OCI-LY7 (cell line): ENCODE results near the gene HMOX2. TPM values are rescaled to one million over a fixed set of nuclear protein-coding genes. Genes with fewer than 3 reads are reported as not detected.

Source experiments
- BruUV-seq: library from RNA; stranded (reverse); fragments of 400-500 nt; replicated peaks from 2 replicates; lab custom pipeline; 2021; lab: Mats Ljungman, UMichigan
- CTCF ChIA-PET: fragments of 300-600 bp; sonication (Branson Sonifier 250); formaldehyde crosslinking; loops from one replicate; lab custom pipeline; 2022; ENCODE audit warnings: antibody characterized with exemption; ENCODE audit not compliant: unreplicated experiment; lab: Charles Lee
- POLR2A ChIA-PET: fragments of 300-600 bp; sonication (Branson Sonifier 250); formaldehyde crosslinking; loops from one replicate; lab custom pipeline; 2022; ENCODE audit warnings: antibody characterized with exemption; lab: Charles Lee
- DNase-seq: peaks from one replicate; pipeline ENCODE4 v3.0.0-alpha.2; 2015; ENCODE audit warnings: low spot score
- H2AFZ ChIP-seq: fragments of 200-600 bp; sonication (generic), shearing (Covaris generic); 2 replicates; pipeline ENCODE4 v1.6.1; 2014; ENCODE audit warnings: mild to moderate bottlenecking, antibody characterized with exemption, low read length, moderate library complexity
- H3K27ac ChIP-seq: fragments of 200-600 bp; sonication (generic); 2 replicates; pipeline ENCODE4 v1.5.1; 2014; ENCODE audit warnings: mixed run types, low read depth, mild to moderate bottlenecking, moderate library complexity, low read length, inconsistent platforms; ENCODE audit not compliant: poor library complexity, severe bottlenecking
- H3K36me3 ChIP-seq: fragments of 200-600 bp; sonication (generic); 2 replicates; pipeline ENCODE4 v1.6.1; 2014; ENCODE audit warnings: mild to moderate bottlenecking, antibody characterized with exemption, low read length, moderate library complexity, mixed read lengths; ENCODE audit not compliant: insufficient read depth
- H3K4me1 ChIP-seq: fragments of 200-600 bp; sonication (generic); 2 replicates; pipeline ENCODE4 v1.5.1; 2014; ENCODE audit warnings: mild to moderate bottlenecking, low read length; ENCODE audit not compliant: insufficient read depth, poor library complexity, severe bottlenecking
- H3K4me2 ChIP-seq: fragments of 200-600 bp; sonication (generic); 2 replicates; pipeline ENCODE4 v1.6.1; 2014; ENCODE audit warnings: mild to moderate bottlenecking, low read length
- H3K4me3 ChIP-seq: fragments of 200-600 bp; sonication (generic); 2 replicates; pipeline ENCODE4 v1.5.1; 2014; ENCODE audit warnings: mild to moderate bottlenecking, low read depth, low read length; ENCODE audit not compliant: poor library complexity, severe bottlenecking
- H3K79me2 ChIP-seq: fragments of 200-600 bp; sonication (generic); 2 replicates; pipeline ENCODE4 v1.6.1; 2016; ENCODE audit warnings: low read depth, mild to moderate bottlenecking, low read length, moderate library complexity, mixed read lengths; ENCODE audit not compliant: insufficient read depth
- H3K9me2 ChIP-seq: fragments of 200-600 bp; sonication (generic); 2 replicates; pipeline ENCODE4 v1.6.1; 2016; ENCODE audit warnings: mild to moderate bottlenecking, low read length, mixed read lengths; ENCODE audit not compliant: insufficient read depth
- H3K9me3 ChIP-seq: fragments of 200-600 bp; sonication (generic); 2 replicates; pipeline ENCODE4 v1.6.1; 2014; ENCODE audit warnings: mild to moderate bottlenecking, mixed run types, low read length, mixed read lengths
- H4K20me1 ChIP-seq: fragments of 200-600 bp; sonication (generic); 2 replicates; pipeline ENCODE4 v1.6.1; 2014; ENCODE audit warnings: mild to moderate bottlenecking, antibody characterized with exemption, low read length, moderate library complexity, mixed read lengths; ENCODE audit not compliant: insufficient read depth
- EZH2phosphoT487 ChIP-seq: fragments of 200-600 bp; sonication (generic); IDR thresholded peaks from 2 replicates; pipeline ENCODE4 v1.6.1; 2018; ENCODE audit warnings: low read depth, borderline replicate concordance, mild to moderate bottlenecking, mixed run types, antibody characterized with exemption, low read length, moderate library complexity, mixed read lengths
- intact Hi-C: fragments of 100-400 bp; cut with micrococcal nuclease; formaldehyde crosslinking; loops from one replicate; pipeline ENCODE4 v1.10.0; 2022; ENCODE audit not compliant: unreplicated experiment
- small RNA-seq: library from RNA; depleted of rRNA; stranded (forward); fragments of <200 nt; gene quantifications from one replicate; pipeline ENCODE3, GENCODE V24; 2014
- total RNA-seq, 2 experiments: library from RNA; depleted of rRNA in 1 of 2; stranded (reverse); fragments of >200 nt in 1 of 2; shearing (Covaris generic) in 1 of 2; gene quantifications; 2 replicates each; pipeline ENCODE4 v1.2.3, GENCODE V29; 2014 to 2022
- TF ChIP-seq, protein P1 (sequence below): fragments of 200-600 bp; sonication (generic); conservative IDR thresholded peaks from 2 replicates; pipeline ENCODE4 v1.5.1; 2014; ENCODE audit warnings: mild to moderate bottlenecking, antibody characterized with exemption, low read length, moderate library complexity, mixed read lengths

The HMOX2 gene
- total RNA-seq, 2 experiments from 2014 or later = 37.0 to 46.0 TPM

DNA sequence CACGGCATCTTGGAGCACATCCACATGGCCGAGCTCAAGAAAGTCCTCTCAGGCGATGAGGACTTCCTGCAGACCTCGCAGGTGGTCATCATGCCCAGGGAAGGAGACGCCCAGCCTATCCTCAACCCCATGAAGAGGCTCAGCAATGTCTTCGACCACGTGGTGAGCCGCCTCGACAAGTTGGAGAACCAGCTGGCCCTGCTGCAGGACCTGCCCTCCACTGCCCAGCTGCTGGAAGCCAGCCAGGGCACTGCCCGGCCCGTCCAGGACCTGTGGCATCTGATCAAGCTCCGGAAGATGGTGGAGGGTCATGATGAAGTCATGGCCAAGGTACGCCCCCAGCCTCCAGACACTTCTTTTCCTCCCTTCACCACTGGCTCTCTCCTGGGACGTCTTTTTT lies 80.4 kb downstream of the HMOX2 start:
- DNase-seq = no peak
- H2AFZ ChIP-seq = no peak overlapping the region
- TF ChIP-seq, protein P1, sequence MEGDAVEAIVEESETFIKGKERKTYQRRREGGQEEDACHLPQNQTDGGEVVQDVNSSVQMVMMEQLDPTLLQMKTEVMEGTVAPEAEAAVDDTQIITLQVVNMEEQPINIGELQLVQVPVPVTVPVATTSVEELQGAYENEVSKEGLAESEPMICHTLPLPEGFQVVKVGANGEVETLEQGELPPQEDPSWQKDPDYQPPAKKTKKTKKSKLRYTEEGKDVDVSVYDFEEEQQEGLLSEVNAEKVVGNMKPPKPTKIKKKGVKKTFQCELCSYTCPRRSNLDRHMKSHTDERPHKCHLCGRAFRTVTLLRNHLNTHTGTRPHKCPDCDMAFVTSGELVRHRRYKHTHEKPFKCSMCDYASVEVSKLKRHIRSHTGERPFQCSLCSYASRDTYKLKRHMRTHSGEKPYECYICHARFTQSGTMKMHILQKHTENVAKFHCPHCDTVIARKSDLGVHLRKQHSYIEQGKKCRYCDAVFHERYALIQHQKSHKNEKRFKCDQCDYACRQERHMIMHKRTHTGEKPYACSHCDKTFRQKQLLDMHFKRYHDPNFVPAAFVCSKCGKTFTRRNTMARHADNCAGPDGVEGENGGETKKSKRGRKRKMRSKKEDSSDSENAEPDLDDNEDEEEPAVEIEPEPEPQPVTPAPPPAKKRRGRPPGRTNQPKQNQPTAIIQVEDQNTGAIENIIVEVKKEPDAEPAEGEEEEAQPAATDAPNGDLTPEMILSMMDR = no peak
- no peak for TF ChIP-seq EZH2phosphoT487
- intact Hi-C loops = no loop called here
- H3K9me2 ChIP-seq = no peaks in the 10 kb centered on the region
- ChIA-PET POLR2A (interaction anchor here (0.9 kb wide), 1 partner anchor 77 kb away, joined by 3 read pairs; no protein-coding TSS in a partner anchor), CTCF (no interaction called here)
- H3K4me1 ChIP-seq = no peaks in the 10 kb centered on the region
- no peak overlapping the region for H3K4me3 ChIP-seq
- H3K9me3 ChIP-seq = no peaks in the 10 kb centered on the region
- no peak overlapping the region for H3K27ac ChIP-seq
- no peaks in the 10 kb centered on the region for H4K20me1 ChIP-seq
- H3K36me3 ChIP-seq = no peaks in the 10 kb centered on the region
- H3K4me2 ChIP-seq = no peak overlapping the region
- no peaks in the 10 kb centered on the region for H3K79me2 ChIP-seq
- no TSS peak for BruUV-seq

DNA sequence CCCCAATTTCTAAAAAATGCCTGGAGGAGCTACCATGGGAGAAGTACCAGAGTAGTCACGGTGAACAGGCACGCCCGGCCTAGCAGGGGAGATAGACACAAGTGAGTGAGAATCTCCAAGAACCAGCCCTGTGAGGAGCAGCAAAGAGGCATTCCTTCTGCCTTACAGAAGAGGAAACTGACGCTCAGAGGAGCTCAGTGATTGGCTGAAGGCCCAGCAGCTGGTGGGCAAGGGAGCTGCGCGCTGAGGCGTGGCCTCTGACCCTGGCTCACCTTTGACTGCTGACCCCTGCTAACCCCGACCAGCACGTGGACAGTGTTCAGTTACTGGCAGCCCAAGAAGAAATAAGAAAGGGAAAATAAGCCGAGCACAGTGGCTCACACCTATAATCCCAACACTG lies 81.8 kb downstream of the HMOX2 start:
- Histone ChIP-seq H3K4me2 (no peak overlapping the region), H3K27ac (no peak overlapping the region), H2AFZ (no peak overlapping the region), H3K36me3 (no peaks in the 10 kb centered on the region), H3K9me2 (no peaks in the 10 kb centered on the region), H3K79me2 (no peaks in the 10 kb centered on the region), H3K9me3 (no peaks in the 10 kb centered on the region), H3K4me3 (no peak overlapping the region), H3K4me1 (no peaks in the 10 kb centered on the region), H4K20me1 (no peaks in the 10 kb centered on the region)
- ChIA-PET POLR2A (no interaction called here), CTCF (no interaction called here)
- BruUV-seq = no TSS peak
- TF ChIP-seq EZH2phosphoT487 = no peak
- TF ChIP-seq, protein P1 = no peak
- intact Hi-C loops = no loop called here
- DNase-seq = no peak

Small RNA genes within 50 kb of the gene (small RNA-seq; reads per million reads assigned to genes)
- not detected for gene AC012676.2

Other genes starting within 250 kb of the HMOX2 start
- gene SRL, start 234.3 kb upstream of the HMOX2 start, total RNA-seq (2014; rRNA removed; shearing (Covaris generic)) = not detected in 2 replicates
- not detected in 2 replicates for gene SRL, start 234.3 kb upstream of the HMOX2 start, total RNA-seq (2022)
- 30.8 and 41.2 TPM in 2 replicates for gene TFAP4, start 203.4 kb upstream of the HMOX2 start, total RNA-seq (2014; rRNA removed; shearing (Covaris generic))
- gene TFAP4, start 203.4 kb upstream of the HMOX2 start, total RNA-seq (2022) = 41.9 and 43.2 TPM in 2 replicates
- gene GLIS2, start 160.3 kb upstream of the HMOX2 start, total RNA-seq (2014; rRNA removed; shearing (Covaris generic)) = not detected in 2 replicates
- gene GLIS2, start 160.3 kb upstream of the HMOX2 start, total RNA-seq (2022) = 0.08 TPM in 1 of 2 replicates, not detected in the other
- 80.6 and 92.1 TPM in 2 replicates for gene PAM16, start 125.1 kb upstream of the HMOX2 start, total RNA-seq (2014; rRNA removed; shearing (Covaris generic))
- 77.4 and 82.4 TPM in 2 replicates for gene PAM16, start 125.1 kb upstream of the HMOX2 start, total RNA-seq (2022)
- gene VASN, start 104.5 kb upstream of the HMOX2 start, total RNA-seq (2014; rRNA removed; shearing (Covaris generic)) = not detected in 2 replicates
- not detected in 2 replicates for gene VASN, start 104.5 kb upstream of the HMOX2 start, total RNA-seq (2022)
- 64.0 and 77.2 TPM in 2 replicates for gene CORO7, start 59.8 kb upstream of the HMOX2 start, total RNA-seq (2014; rRNA removed; shearing (Covaris generic))
- 112 and 115 TPM in 2 replicates for gene CORO7, start 59.8 kb upstream of the HMOX2 start, total RNA-seq (2022)
- 89.8 and 94.5 TPM in 2 replicates for gene DNAJA3, start 50.5 kb upstream of the HMOX2 start, total RNA-seq (2014; rRNA removed; shearing (Covaris generic))
- gene DNAJA3, start 50.5 kb upstream of the HMOX2 start, total RNA-seq (2022) = 89.7 and 94.3 TPM in 2 replicates
- 92.8 and 113 TPM in 2 replicates for gene NMRAL1, start 1.8 kb upstream of the HMOX2 start, total RNA-seq (2014; rRNA removed; shearing (Covaris generic))
- 114 and 139 TPM in 2 replicates for gene NMRAL1, start 1.8 kb upstream of the HMOX2 start, total RNA-seq (2022)
- gene CDIP1, start 62.4 kb downstream of the HMOX2 start, total RNA-seq (2014; rRNA removed; shearing (Covaris generic)) = 13.5 and 15.5 TPM in 2 replicates
- gene CDIP1, start 62.4 kb downstream of the HMOX2 start, total RNA-seq (2022) = 33.2 and 34.2 TPM in 2 replicates
- gene C16orf96, start 79.9 kb downstream of the HMOX2 start, total RNA-seq (2014; rRNA removed; shearing (Covaris generic)) = 0.08 and 0.13 TPM in 2 replicates
- gene C16orf96, start 79.9 kb downstream of the HMOX2 start, total RNA-seq (2022) = 0.27 and 0.37 TPM in 2 replicates
- gene UBALD1, start 138.5 kb downstream of the HMOX2 start, total RNA-seq (2014; rRNA removed; shearing (Covaris generic)) = 11.1 and 12.6 TPM in 2 replicates
- gene UBALD1, start 138.5 kb downstream of the HMOX2 start, total RNA-seq (2022) = 34.1 and 34.9 TPM in 2 replicates
- 14.1 and 14.3 TPM in 2 replicates for gene MGRN1, start 148.4 kb downstream of the HMOX2 start, total RNA-seq (2014; rRNA removed; shearing (Covaris generic))
- gene MGRN1, start 148.4 kb downstream of the HMOX2 start, total RNA-seq (2022) = 43.1 and 45.4 TPM in 2 replicates
- gene NUDT16L1, start 217.2 kb downstream of the HMOX2 start, total RNA-seq (2014; rRNA removed; shearing (Covaris generic)) = 14.9 and 17.8 TPM in 2 replicates
- 15.9 and 18.9 TPM in 2 replicates for gene NUDT16L1, start 217.2 kb downstream of the HMOX2 start, total RNA-seq (2022)